HG02884 (cell line): ENCODE measurements around the gene MGST1.

ENCODE experiments used
- ATAC-seq: cut with Tn5 transposase; IDR thresholded peaks from one replicate; pipeline ENCODE4 v1.9.1; 2021; ENCODE audit warnings: mild to moderate bottlenecking, moderate library complexity; ENCODE audit not compliant: unreplicated experiment

The MGST1 gene, protein sequence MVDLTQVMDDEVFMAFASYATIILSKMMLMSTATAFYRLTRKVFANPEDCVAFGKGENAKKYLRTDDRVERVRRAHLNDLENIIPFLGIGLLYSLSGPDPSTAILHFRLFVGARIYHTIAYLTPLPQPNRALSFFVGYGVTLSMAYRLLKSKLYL

GRCh38 chr12:16347391-16348298, at the start of gene MGST1:
Gene MGST1, plus strand, starts transcription at chr12:16347645. Its CDS starts 6,608 bp downstream, at chr12:16354253.
- ATAC-seq = peak; percentile 62

DNA sequence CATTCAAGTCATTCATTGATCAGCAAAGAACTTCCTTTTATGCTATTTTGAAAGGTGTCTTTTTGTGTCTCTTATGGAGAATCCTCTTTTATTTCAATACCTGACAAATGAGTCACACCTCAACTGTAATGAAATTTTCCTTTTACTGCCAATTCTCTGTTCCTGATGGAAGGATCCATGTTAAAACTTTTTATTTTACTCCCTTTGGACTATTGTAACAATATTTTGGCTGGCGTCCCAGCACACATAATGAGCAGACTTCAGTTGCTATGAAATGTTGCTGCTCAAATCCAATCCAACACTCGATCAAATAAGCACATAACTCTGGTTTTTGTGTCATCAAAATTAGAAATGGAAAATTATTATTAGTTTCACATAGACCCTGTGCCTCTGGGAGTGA, 48.0 kb upstream of the MGST1 start:
- ATAC-seq = no peak

DNA sequence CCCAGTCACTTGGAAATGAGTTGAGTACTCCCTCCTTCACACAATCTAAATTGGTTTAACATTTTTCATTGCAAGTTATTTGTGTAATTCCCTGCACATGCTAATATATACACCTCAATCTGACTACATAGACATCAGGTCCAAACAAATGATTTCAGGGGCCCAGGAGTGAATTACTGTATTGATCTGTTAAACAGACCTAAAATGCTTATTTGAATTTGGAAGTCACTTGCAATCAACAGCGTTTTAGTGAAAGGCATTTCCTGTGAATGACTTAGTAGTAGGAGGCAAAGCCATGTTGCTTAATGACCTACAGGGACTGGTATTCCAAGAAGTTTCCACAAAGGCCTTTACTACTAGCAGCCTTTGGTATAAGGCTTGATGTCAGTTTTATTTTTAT, 47.3 kb upstream of the MGST1 start:
- ATAC-seq = no peak

DNA sequence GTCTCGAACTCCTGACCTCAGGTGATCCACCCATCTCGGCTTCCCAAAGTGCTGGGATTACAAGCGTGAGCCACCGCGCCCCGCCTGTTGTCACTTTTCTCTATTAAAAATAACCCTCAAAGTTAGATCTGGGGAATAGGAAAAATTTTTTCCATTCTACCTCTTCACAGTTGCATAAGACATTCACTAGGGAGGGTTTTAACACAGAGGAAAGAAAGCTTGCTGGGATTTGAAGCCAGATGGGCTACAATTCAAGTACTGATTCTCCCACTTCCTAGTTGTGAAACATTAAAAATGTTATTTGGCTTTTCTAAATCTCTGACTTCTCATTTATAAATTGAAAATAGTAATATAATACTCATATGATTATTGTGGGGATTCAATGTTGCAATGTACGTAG, 46.7 kb upstream of the MGST1 start:
- no peak for ATAC-seq

DNA sequence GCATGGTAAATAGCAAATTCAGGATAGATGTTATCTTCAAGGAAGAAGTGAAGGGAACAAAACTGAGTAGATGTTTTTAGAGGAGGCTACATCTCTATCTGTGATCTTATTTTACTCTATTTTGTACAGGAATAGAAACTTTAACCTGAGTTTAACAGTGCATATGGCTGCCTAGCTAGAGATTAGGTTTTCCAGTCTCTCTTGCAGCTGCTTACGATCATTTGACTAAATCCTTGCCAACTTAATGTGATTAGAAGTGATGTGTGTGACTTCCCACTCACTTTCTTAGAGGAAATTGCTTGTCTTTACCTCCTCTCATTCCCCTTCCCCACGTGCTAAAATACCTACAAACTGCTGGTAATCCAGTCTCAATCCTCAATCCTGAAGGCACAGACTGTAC, 43.5 kb upstream of the MGST1 start:
- ATAC-seq = no peak

GRCh38 chr12:16307856-16308475, 39.5 kb upstream of the MGST1 start:
- no peak for ATAC-seq

- ATAC-seq = no peak
Observed at GRCh38 chr12:16310934-16311333, 36.5 kb upstream of the MGST1 start.

DNA sequence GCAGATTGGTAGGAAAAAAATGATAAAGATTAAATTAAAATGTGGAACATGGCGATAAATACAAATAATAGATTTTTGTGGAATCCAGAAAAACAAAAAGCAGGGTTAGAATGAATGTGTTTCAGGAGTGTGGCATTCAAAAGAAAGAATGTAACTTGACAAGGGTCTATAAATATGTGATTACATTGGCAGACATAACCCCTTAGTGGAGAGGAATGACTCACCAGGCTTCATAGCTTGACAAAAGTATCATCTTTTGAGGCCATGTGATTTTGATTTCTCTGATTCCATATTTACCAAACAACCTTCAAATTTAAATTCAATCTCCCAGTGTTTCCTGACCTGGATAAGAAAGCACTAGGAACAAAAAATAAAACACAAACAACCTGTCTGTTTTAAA, 24.4 kb upstream of the MGST1 start:
- ATAC-seq = no peak

- no peak for ATAC-seq
Observed at GRCh38 chr12:16323638-16324037, 23.8 kb upstream of the MGST1 start.

GRCh38 chr12:16324272-16324671, 23.2 kb upstream of the MGST1 start:
- ATAC-seq = no peak

DNA sequence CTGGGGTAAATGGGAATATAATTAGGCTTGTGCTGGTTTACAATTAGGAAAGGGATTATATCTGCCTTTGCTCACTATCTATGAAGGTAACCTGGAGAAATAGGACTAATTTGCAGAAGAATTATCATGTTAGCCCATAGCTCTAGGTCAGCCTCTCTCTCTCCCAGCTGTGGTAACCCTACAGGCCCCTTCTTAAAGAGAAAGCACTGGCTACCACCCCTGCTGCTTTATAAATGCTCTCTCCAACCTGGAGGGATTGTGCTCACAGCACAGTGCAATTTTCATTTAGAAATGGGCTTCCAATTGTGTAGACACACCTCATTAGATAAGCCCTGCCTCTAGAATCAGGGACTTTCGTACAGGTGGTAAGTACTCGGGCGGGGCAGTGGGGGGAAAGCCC, 22.7 kb upstream of the MGST1 start:
- no peak for ATAC-seq

DNA sequence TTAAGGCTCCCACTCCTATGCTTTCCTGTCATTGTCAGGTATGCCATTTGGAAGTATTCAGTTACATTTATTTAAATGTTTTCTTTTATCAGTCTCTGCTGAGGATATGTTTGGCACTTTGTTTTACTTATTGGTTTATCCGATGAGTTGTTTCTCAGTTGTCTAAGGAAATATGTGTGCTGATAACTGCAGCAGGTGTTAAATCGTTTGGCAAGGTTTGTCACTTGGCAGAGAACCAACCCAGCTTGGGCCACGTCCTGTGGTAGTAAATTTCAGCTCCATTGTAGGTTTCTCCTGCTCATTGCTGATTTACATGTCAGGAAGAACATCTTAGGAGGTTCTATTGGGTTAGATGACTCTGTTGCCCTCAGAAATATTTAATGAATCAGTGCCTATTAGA, 22.0 kb upstream of the MGST1 start:
- ATAC-seq = no peak

DNA sequence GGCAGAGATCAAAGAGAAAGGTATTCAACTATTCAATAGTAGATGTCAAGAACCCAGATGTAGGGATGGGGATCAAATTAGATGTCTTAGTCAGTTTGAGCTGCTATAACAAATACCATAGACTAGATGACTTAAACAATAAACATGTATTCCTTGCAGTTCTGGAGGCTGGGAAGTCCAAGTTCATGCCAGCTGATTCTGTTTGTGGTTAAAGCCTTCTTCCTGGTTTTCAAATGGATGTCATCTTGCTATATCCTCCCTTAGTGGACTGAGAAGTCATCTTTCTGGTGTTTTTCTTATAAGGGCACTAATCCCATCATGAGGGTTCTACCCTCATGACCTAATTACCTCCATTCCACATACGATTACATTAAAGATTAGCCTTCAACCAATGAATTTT, 19.5 kb upstream of the MGST1 start:
- no peak for ATAC-seq

- ATAC-seq = no peak
Observed at GRCh38 chr12:16329594-16329993, 17.9 kb upstream of the MGST1 start.

- ATAC-seq = no peak
Observed at GRCh38 chr12:16330560-16330959, 16.9 kb upstream of the MGST1 start.

DNA sequence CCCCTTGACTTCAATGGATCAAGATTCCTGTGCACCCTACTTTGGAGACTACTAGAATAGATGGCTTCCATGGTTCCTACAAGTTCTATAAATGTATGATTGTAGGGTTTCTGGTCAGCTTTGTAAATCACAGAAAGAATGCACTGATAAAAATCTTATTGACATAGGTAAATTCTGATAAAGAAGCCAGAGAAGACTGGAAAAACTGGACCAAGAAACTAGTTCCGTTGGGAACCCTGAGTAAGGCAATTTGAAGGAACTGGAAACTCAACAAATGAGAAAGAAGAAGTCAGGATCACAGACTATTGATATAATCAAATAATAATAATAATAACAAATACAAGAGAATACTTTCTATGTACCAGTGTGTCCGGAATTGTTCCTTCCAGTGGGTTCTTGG, 15.4 kb upstream of the MGST1 start:
- no peak for ATAC-seq

- ATAC-seq = no peak
Observed at GRCh38 chr12:16335838-16336237, 11.6 kb upstream of the MGST1 start.

DNA sequence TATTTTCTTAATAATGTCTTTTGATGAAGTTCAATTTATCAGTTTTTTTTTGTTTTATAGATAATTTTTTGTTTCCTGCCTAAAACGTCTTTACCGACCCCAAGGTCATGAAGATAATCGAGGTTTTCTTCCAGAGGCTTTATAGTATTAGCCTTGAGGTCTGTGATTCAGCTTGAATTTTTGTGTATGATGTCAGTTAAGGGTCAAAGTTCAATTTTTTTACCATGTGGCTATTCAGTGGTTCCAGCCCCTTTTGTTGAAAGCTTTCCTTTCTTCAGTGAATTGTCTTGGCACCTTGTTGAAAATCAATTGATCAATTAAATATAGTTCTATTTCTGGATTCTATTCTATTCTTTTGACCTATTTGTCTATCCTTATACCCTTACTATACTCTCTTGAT, 3.2 kb upstream of the MGST1 start:
- no peak for ATAC-seq

- no peak for ATAC-seq
Observed at GRCh38 chr12:16345105-16345504, 2.3 kb upstream of the MGST1 start.

DNA sequence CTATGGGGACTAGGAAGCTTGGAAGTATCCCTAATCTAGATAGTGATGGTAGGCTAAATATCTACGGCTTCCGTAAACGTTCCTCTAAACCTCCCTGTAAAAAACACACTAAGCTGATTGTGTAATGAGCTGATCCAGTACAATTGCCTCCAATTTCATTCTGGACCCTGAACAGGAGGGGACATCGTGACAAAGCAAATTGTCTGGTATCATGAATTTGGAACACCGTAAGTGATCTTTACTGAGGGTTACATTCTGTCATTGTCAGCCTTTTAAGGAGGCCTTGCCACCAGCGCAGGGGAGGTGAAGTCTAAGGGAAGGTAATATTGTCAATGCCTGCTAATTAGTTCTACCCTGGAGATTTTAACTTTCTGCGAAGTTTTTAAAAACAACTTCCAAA, 487 bp upstream of the MGST1 start:
- ATAC-seq = no peak

GRCh38 chr12:16348435-16349130, 1.1 kb downstream of the MGST1 start:
- ATAC-seq = peak; percentile 53

GRCh38 chr12:16349131-16349460, 1.7 kb downstream of the MGST1 start:
- ATAC-seq = peak; percentile 46
